Neuronal stem cell (in vitro differentiated cells): Measurements from ENCODE around the gene DALRD3.

Experiments used
- DNase-seq: peaks from one replicate; pipeline ENCODE4 v3.0.0-alpha.2; 2013; ENCODE audit warnings: low spot score
- H2AFZ ChIP-seq: one replicate; pipeline ENCODE4 v1.6.1; 2013; ENCODE audit warnings: mild to moderate bottlenecking, low read length, inconsistent platforms
- H2AK5ac ChIP-seq: 2 replicates; pipeline ENCODE4 v1.6.1; 2013; ENCODE audit warnings: low read depth, mild to moderate bottlenecking, inconsistent platforms, low read length, moderate library complexity, mixed read lengths
- H2BK120ac ChIP-seq: 2 replicates; pipeline ENCODE4 v1.6.1; 2013; ENCODE audit warnings: low read depth, mild to moderate bottlenecking, inconsistent platforms, low read length, moderate library complexity, mixed read lengths
- H2BK12ac ChIP-seq: one replicate; pipeline ENCODE4 v1.6.1; 2013; ENCODE audit warnings: low read length, inconsistent platforms
- H2BK15ac ChIP-seq: 2 replicates; pipeline ENCODE4 v1.6.1; 2013; ENCODE audit warnings: mild to moderate bottlenecking, low read length, inconsistent platforms, mixed read lengths
- H2BK5ac ChIP-seq: one replicate; pipeline ENCODE4 v1.6.1; 2013; ENCODE audit warnings: inconsistent platforms, mild to moderate bottlenecking, low read length, moderate library complexity
- H3K14ac ChIP-seq: one replicate; pipeline ENCODE4 v1.6.1; 2013; ENCODE audit warnings: low read length, inconsistent platforms
- H3K18ac ChIP-seq: 2 replicates; pipeline ENCODE4 v1.6.1; 2013; ENCODE audit warnings: low read length, inconsistent platforms
- H3K23ac ChIP-seq: 2 replicates; pipeline ENCODE4 v1.6.1; 2013; ENCODE audit warnings: low read depth, mild to moderate bottlenecking, mixed read lengths, low read length, inconsistent platforms; ENCODE audit not compliant: poor library complexity
- H3K27ac ChIP-seq: replicated peaks from 3 replicates; pipeline ENCODE4 v1.5.1; 2013; ENCODE audit warnings: low read length, inconsistent platforms
- H3K27me3 ChIP-seq, 3 experiments: 2 replicates each; pipeline ENCODE4 v1.6.1; 2013; ENCODE audit warnings: low read length in 3 of 3, mild to moderate bottlenecking in 2 of 3, inconsistent platforms in 1 of 3, low read depth in 1 of 3, mixed read lengths in 1 of 3, moderate library complexity in 1 of 3; ENCODE audit not compliant: control insufficient read depth in 3 of 3, insufficient read depth in 3 of 3
- H3K36me3 ChIP-seq, 2 donors: replicated peaks in 1 of 2; 2 replicates each; pipeline ENCODE4 v1.6.1; 2013; ENCODE audit warnings: low read length in 2 of 2; ENCODE audit not compliant: control insufficient read depth in 2 of 2, insufficient read depth in 2 of 2
- H3K4ac ChIP-seq: 2 replicates; pipeline ENCODE4 v1.6.1; 2013; ENCODE audit warnings: inconsistent platforms, mild to moderate bottlenecking, low read length, moderate library complexity
- H3K4me1 ChIP-seq, 2 donors: 1 replicate in 1 of 2; 2 replicates in 1 of 2; pipeline ENCODE4 v1.6.1; 2013; ENCODE audit warnings: low read length in 2 of 2, low read depth in 1 of 2; ENCODE audit not compliant: control insufficient read depth in 2 of 2, insufficient read depth in 1 of 2
- H3K4me2 ChIP-seq: one replicate; pipeline ENCODE4 v1.6.1; 2013; ENCODE audit warnings: mild to moderate bottlenecking, low read length, inconsistent platforms; ENCODE audit not compliant: insufficient read depth, poor library complexity, severe bottlenecking
- H3K4me3 ChIP-seq, 2 donors: 2 replicates each; pipeline ENCODE4 v1.5.1; 2013; ENCODE audit warnings: low read length in 2 of 2, mild to moderate bottlenecking in 2 of 2, inconsistent platforms in 1 of 2, moderate library complexity in 1 of 2
- H3K79me1 ChIP-seq: one replicate; pipeline ENCODE4 v1.6.1; 2013; ENCODE audit warnings: low read depth, mild to moderate bottlenecking, inconsistent platforms, low read length, moderate library complexity
- H3K9ac ChIP-seq: one replicate; pipeline ENCODE4 v1.6.1; 2013; ENCODE audit warnings: mild to moderate bottlenecking, low read depth, low read length, inconsistent platforms; ENCODE audit not compliant: poor library complexity
- H3K9me3 ChIP-seq, 2 donors: replicated peaks in 1 of 2; 2 replicates each; pipeline versions ENCODE3 to v1.6.1; 2013; ENCODE audit warnings: low read length in 2 of 2, mild to moderate bottlenecking in 2 of 2, inconsistent platforms in 1 of 2, low read depth in 1 of 2, mixed read lengths in 1 of 2, moderate library complexity in 1 of 2; ENCODE audit not compliant: control insufficient read depth in 2 of 2, insufficient read depth in 1 of 2
- H4K8ac ChIP-seq: one replicate; pipeline ENCODE4 v1.6.1; 2013; ENCODE audit warnings: low read depth, mild to moderate bottlenecking, inconsistent platforms, low read length, moderate library complexity
- H4K91ac ChIP-seq: one replicate; pipeline ENCODE4 v1.6.1; 2013; ENCODE audit warnings: low read length, low read depth, mild to moderate bottlenecking, inconsistent platforms; ENCODE audit not compliant: poor library complexity
- WGBS, 2 donors: extraction: QIAGEN DNeasy Blood & Tissue Kit; methylation state at CpG; one replicate each; pipeline ENCODE4 v1.1.7; 2013; ENCODE audit warnings: missing lambda C conversion rate in 2 of 2, mixed read lengths in 1 of 2; ENCODE audit not compliant: insufficient read length in 2 of 2, insufficient replicate concordance in 1 of 2; ENCODE audit errors: extremely low coverage in 2 of 2; 5-methylcytosine and 5-hydroxymethylcytosine counted together

DALRD3 gene

DNA sequence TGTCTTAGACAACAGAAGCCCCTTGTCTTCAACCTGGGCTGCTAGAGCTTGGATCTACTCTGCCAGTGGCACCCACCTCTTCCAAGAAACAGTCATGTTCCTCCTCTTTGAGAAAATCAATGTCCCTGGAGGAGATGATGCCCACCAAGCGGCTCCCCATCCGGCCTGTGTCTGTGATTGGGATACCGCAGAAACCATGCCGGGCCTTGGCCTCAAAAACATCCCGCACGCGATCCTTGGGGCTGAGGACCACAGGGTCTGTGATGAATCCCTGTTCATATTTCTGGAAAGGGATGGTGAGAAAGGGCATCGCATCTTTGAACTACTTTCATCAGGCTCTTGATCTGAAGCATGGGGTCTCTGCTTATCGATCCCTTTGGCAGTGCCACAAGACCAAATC is 9.3 kb upstream of the DALRD3 start:
- Histone ChIP-seq H3K18ac (no peak overlapping the region), H3K27ac (no peak overlapping the region), H2BK15ac (no peak overlapping the region), H3K23ac (no peak overlapping the region), H3K9ac (no peak overlapping the region), H4K91ac (no peak overlapping the region), H2AFZ (no peak overlapping the region), H3K9me3 (no peaks in the 10 kb centered on the region), H4K8ac (no peak overlapping the region), H3K36me3 (peaks cover 58 to 94% of the 10 kb centered on the region in 2 donors), H3K4ac (no peak overlapping the region), H3K27me3 (no peaks in the 10 kb centered on the region), H3K14ac (no peak overlapping the region), H3K4me1 (peaks cover 12 to 17% of the 10 kb centered on the region in 2 donors), H3K79me1 (peaks cover 14% of the 10 kb centered on the region), H3K4me2 (no peak overlapping the region), H2BK12ac (no peak overlapping the region), H2AK5ac (no peak overlapping the region), H2BK5ac (no peak overlapping the region), H2BK120ac (no peak overlapping the region), H3K4me3 (no peak overlapping the region)
- DNase-seq: no peak
- no CpG with 5 or more reads among the region's 9 CpGs for WGBS, 2 donors

DNA sequence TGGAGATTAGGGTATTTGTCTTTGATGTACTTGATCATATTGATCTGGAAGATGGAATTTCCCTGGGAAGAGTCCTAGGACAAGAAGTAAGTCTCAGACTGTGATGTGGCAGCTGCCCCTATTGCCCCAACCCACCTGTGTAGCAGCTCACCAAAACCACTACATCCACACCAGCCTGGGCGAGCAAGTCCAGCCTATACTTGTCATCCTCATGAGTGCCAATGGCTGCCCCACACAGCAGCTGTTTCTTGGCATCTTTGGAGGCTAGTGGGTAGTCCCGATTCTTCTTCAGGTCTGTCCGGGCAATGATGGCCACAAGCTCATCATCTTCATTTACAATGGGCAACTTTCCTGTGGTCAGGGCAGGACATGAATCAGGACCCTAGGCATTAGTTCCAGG is 8.2 kb upstream of the DALRD3 start:
- Histone ChIP-seq H3K9me3 (no peaks in the 10 kb centered on the region), H3K14ac (no peak overlapping the region), H3K27me3 (no peaks in the 10 kb centered on the region), H3K9ac (no peak overlapping the region), H3K79me1 (peaks cover 16% of the 10 kb centered on the region), H2AFZ (no peak overlapping the region), H4K8ac (no peak overlapping the region), H3K4me3 (no peak overlapping the region), H3K27ac (no peak overlapping the region), H3K18ac (no peak overlapping the region), H4K91ac (no peak overlapping the region), H3K36me3 (peaks cover 47 to 85% of the 10 kb centered on the region in 2 donors), H3K4ac (no peak overlapping the region), H2BK120ac (no peak overlapping the region), H2BK5ac (no peak overlapping the region), H2BK12ac (no peak overlapping the region), H2AK5ac (no peak overlapping the region), H3K4me1 (peaks cover 14 to 19% of the 10 kb centered on the region in 2 donors), H3K23ac (no peak overlapping the region), H3K4me2 (no peak overlapping the region), H2BK15ac (no peak overlapping the region)
- no CpG with 5 or more reads among the region's 3 CpGs for WGBS, 2 donors
- DNase-seq: no peak

DNA sequence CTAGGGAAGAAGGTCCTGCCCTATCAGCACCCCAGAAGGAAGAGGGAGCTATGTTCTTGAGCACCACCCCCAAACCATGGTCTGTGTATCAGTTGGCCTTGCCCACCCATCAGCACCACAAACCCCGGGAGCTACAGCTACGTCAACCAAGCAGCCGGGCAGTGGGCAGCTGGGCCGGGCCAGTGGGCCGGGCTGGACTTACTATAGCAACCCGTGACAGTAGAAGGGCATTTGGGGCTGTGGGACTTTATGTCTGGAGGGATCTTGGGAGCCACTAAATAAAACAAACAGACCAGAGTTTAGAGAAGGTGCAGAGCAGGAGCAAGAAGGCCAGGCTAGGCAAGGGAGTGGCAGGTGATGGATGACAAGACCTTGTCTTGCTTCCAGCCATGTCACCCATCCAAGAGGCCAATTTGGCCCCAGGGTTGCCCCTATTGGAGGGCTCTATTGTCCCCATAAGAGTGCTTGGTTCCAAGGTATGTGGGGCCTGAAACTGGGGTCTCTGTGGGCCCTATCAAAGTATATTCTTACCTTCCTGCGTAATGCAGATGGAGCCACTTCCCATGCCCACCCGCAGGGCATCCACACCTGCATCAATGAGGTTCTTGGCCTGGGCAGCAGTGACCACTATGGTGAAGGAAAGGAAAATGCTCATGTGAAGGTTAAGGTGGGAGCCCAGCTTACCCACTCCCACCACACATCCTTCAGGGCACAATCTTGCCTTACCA is 7.6 kb upstream of the DALRD3 start:
- Histone ChIP-seq H2BK12ac (no peak overlapping the region), H3K9me3 (no peaks in the 10 kb centered on the region), H3K23ac (no peak overlapping the region), H4K91ac (no peak overlapping the region), H3K27me3 (no peaks in the 10 kb centered on the region), H2BK15ac (no peak overlapping the region), H3K4me2 (no peak overlapping the region), H2BK5ac (no peak overlapping the region), H3K79me1 (peaks cover 16% of the 10 kb centered on the region), H3K14ac (no peak overlapping the region), H2AFZ (no peak overlapping the region), H3K27ac (no peak overlapping the region), H4K8ac (no peak overlapping the region), H2AK5ac (no peak overlapping the region), H3K18ac (no peak overlapping the region), H3K9ac (peak overlapping the region; percentile 17), H2BK120ac (no peak overlapping the region), H3K36me3 (peaks cover 46 to 79% of the 10 kb centered on the region in 2 donors), H3K4me1 (peaks cover 14 to 19% of the 10 kb centered on the region in 2 donors), H3K4me3 (no peak overlapping the region), H3K4ac (no peak overlapping the region)
- no peak for DNase-seq
- no CpG with 5 or more reads among the region's 8 CpGs for WGBS, 2 donors

DNA sequence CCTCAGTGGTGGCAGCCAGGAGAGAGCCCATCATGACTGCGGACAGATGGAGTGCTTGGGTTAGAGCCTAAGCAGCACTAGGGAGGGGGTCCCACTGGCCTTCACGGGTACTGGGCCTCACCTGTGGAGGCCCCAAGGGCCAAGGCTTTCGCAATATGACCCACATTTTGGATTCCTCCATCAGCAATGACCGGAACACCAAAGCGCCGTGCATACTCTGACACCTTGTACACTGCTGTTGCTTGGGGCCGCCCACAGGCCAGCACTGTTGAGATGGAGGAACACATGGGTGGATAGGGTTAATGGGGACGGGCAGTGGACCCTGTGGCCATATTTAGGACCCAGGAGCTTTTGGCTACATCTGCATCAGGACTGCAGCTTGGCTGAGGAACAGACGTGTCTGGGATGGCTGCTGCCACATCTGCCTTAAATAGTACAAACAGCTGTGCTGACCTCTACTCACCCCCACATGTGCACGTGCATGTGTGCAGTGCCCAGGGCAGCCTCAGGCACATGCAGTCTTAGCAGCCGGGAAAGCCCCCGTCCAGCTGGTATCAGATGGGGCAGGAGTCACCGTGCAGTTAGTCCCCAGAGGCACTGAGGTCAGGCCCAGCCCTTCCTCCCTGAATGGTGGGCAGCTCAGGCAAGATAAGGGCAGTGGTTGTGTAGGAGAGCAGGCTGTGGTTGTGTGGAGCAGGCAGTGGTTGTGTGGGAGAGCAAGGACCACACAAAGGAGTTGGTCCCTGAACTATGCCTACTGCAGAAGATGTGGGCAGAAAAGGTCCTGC is 6.8 kb upstream of the DALRD3 start:
- peaks cover 19% of the 10 kb centered on the region for H3K79me1 ChIP-seq
- H3K4ac ChIP-seq: no peak overlapping the region
- no peak overlapping the region for H4K91ac ChIP-seq
- H4K8ac ChIP-seq: no peak overlapping the region
- H3K27ac ChIP-seq: no peak overlapping the region
- H2AK5ac ChIP-seq: no peak overlapping the region
- no peak for DNase-seq
- no peak overlapping the region for H2BK12ac ChIP-seq
- H2BK120ac ChIP-seq: no peak overlapping the region
- H2AFZ ChIP-seq: no peak overlapping the region
- H3K27me3 ChIP-seq: no peaks in the 10 kb centered on the region
- no CpG with 5 or more reads among the region's 13 CpGs for WGBS, 2 donors
- H2BK5ac ChIP-seq: no peak overlapping the region
- peak overlapping the region; percentile 17 for H3K9ac ChIP-seq
- H2BK15ac ChIP-seq: no peak overlapping the region
- no peaks in the 10 kb centered on the region for H3K9me3 ChIP-seq
- peaks cover 41 to 72% of the 10 kb centered on the region in 2 donors for H3K36me3 ChIP-seq
- no peak overlapping the region for H3K18ac ChIP-seq
- no peak overlapping the region for H3K23ac ChIP-seq
- H3K4me2 ChIP-seq: no peak overlapping the region
- H3K4me3 ChIP-seq: no peak overlapping the region
- no peak overlapping the region for H3K14ac ChIP-seq
- H3K4me1 ChIP-seq: peaks cover 16 to 22% of the 10 kb centered on the region in 2 donors
